ENCODE measurements around the gene CABLES1. TPM values are rescaled to one million over a fixed set of nuclear protein-coding genes. Genes with fewer than 3 reads are reported as not detected.
"Not testable (repeated sequence)": the region's sequence is repeated elsewhere in the genome, so short reads cannot be mapped to it uniquely, and the experiment has no call there.

CABLES1 gene
- 30.3 and 67.0 TPM in 2 replicates for total RNA-seq

- DNase-seq (ENCODE audit: low read depth in 2 of 2), result peak; percentile 69 to 88
Observed at GRCh38 chr18:23134780-23135549, at the start of gene CABLES1. Gene CABLES1, plus strand, starts transcription at chr18:23135485. Its CDS starts 278 bp downstream, at chr18:23135763.

GRCh38 chr18:23087352-23087751 lies 47.9 kb upstream of the CABLES1 start:
- no peak for DNase-seq (ENCODE audit: low read depth in 2 of 2)

GRCh38 chr18:23088310-23088709 lies 47.0 kb upstream of the CABLES1 start:
- no peak for DNase-seq (ENCODE audit: low read depth in 2 of 2)

GRCh38 chr18:23091017-23091993 lies 44.0 kb upstream of the CABLES1 start:
- DNase-seq (ENCODE audit: low read depth in 2 of 2), result peak in 1 of 2 donors; percentile 53

- DNase-seq (ENCODE audit: low read depth in 2 of 2), result no peak
Observed at GRCh38 chr18:23092121-23092520, 43.2 kb upstream of the CABLES1 start.

- not testable (repeated sequence) for DNase-seq (ENCODE audit: low read depth in 2 of 2)
Observed at GRCh38 chr18:23093130-23093529, 42.2 kb upstream of the CABLES1 start.

GRCh38 chr18:23093772-23094171 lies 41.5 kb upstream of the CABLES1 start:
- DNase-seq (ENCODE audit: low read depth in 2 of 2), result no peak

GRCh38 chr18:23094411-23095190 lies 40.7 kb upstream of the CABLES1 start:
- DNase-seq (ENCODE audit: low read depth in 2 of 2), result no peak

GRCh38 chr18:23095463-23095862 lies 39.8 kb upstream of the CABLES1 start:
- DNase-seq (ENCODE audit: low read depth in 2 of 2), result no peak

- not testable (repeated sequence) for DNase-seq (ENCODE audit: low read depth in 2 of 2)
Observed at GRCh38 chr18:23097016-23097415, 38.3 kb upstream of the CABLES1 start.

- peak in 1 of 2 donors; percentile 20 for DNase-seq (ENCODE audit: low read depth in 2 of 2)
Observed at GRCh38 chr18:23099621-23100020, 35.7 kb upstream of the CABLES1 start.

GRCh38 chr18:23101861-23102432 lies 33.3 kb upstream of the CABLES1 start:
- DNase-seq (ENCODE audit: low read depth in 2 of 2), result peak in 1 of 2 donors; percentile 64

GRCh38 chr18:23102493-23103261 lies 32.6 kb upstream of the CABLES1 start:
- DNase-seq (ENCODE audit: low read depth in 2 of 2), result no peak

GRCh38 chr18:23103449-23103848 lies 31.8 kb upstream of the CABLES1 start:
- DNase-seq (ENCODE audit: low read depth in 2 of 2), result no peak

- no peak for DNase-seq (ENCODE audit: low read depth in 2 of 2)
Observed at GRCh38 chr18:23105030-23105429, 30.3 kb upstream of the CABLES1 start.

- no peak for DNase-seq (ENCODE audit: low read depth in 2 of 2)
Observed at GRCh38 chr18:23105581-23106219, 29.6 kb upstream of the CABLES1 start.

- peak in 1 of 2 donors; percentile 83 for DNase-seq (ENCODE audit: low read depth in 2 of 2)
Observed at GRCh38 chr18:23106575-23106974, 28.7 kb upstream of the CABLES1 start.

GRCh38 chr18:23107718-23108117 lies 27.6 kb upstream of the CABLES1 start:
- DNase-seq (ENCODE audit: low read depth in 2 of 2), result no peak

GRCh38 chr18:23108496-23108895 lies 26.8 kb upstream of the CABLES1 start:
- DNase-seq (ENCODE audit: low read depth in 2 of 2), result no peak

- not testable (repeated sequence) for DNase-seq (ENCODE audit: low read depth in 2 of 2)
Observed at GRCh38 chr18:23109163-23109562, 26.1 kb upstream of the CABLES1 start.
